Uterus (tissue), 2 donors: ENCODE results near the gene TMEM178B.

Source experiments
- POLR2A ChIP-seq, 2 donors: fragments of 450-650 bp; IDR thresholded peaks; one replicate each; pipeline ENCODE4 v1.6.1; 2016; ENCODE audit warnings: antibody characterized with exemption in 2 of 2, mild to moderate bottlenecking in 1 of 2, moderate library complexity in 1 of 2
- TF ChIP-seq, protein P1 (sequence below), 4 experiments: fragments of 200-600 bp in 2 of 4; fragments of 450-650 bp in 2 of 4; sonication (generic) in 2 of 4; IDR thresholded peaks; one replicate each; pipeline ENCODE4 v1.5.1; 2016 to 2019; ENCODE audit warnings: antibody characterized with exemption in 4 of 4, mild to moderate bottlenecking in 2 of 4, moderate library complexity in 1 of 4

DNA sequence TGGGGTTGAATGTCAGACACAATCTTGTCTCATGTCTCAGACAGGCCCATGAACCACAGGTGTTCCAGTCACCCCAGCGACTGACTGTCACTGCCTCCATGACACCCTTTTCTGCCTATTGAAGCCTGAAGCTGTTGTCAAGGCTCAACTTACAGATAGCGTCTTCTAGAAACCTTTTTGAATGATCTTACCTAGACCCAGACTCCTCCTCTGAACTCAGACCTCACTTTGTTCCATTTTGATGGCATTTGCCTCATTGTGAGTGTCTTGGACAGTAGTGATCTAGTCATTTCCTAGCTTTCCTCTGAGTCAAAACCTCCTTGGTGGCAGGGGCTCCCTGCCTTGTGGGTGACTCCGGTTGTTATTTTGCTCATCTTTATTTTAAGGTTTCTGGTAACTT, 379.0 kb downstream of the TMEM178B start:
- TF ChIP-seq, protein P1, sequence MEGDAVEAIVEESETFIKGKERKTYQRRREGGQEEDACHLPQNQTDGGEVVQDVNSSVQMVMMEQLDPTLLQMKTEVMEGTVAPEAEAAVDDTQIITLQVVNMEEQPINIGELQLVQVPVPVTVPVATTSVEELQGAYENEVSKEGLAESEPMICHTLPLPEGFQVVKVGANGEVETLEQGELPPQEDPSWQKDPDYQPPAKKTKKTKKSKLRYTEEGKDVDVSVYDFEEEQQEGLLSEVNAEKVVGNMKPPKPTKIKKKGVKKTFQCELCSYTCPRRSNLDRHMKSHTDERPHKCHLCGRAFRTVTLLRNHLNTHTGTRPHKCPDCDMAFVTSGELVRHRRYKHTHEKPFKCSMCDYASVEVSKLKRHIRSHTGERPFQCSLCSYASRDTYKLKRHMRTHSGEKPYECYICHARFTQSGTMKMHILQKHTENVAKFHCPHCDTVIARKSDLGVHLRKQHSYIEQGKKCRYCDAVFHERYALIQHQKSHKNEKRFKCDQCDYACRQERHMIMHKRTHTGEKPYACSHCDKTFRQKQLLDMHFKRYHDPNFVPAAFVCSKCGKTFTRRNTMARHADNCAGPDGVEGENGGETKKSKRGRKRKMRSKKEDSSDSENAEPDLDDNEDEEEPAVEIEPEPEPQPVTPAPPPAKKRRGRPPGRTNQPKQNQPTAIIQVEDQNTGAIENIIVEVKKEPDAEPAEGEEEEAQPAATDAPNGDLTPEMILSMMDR (IDR thresholded peaks at IDR 0.05), result no peak
- no peak for TF ChIP-seq POLR2A (IDR thresholded peaks at IDR 0.05)
